ENCODE results near the gene PMPCA.

The PMPCA gene

GRCh38 chr9:136464241-136464640, 53.8 kb downstream of the PMPCA start:
- TF ChIP-seq, protein P1, sequence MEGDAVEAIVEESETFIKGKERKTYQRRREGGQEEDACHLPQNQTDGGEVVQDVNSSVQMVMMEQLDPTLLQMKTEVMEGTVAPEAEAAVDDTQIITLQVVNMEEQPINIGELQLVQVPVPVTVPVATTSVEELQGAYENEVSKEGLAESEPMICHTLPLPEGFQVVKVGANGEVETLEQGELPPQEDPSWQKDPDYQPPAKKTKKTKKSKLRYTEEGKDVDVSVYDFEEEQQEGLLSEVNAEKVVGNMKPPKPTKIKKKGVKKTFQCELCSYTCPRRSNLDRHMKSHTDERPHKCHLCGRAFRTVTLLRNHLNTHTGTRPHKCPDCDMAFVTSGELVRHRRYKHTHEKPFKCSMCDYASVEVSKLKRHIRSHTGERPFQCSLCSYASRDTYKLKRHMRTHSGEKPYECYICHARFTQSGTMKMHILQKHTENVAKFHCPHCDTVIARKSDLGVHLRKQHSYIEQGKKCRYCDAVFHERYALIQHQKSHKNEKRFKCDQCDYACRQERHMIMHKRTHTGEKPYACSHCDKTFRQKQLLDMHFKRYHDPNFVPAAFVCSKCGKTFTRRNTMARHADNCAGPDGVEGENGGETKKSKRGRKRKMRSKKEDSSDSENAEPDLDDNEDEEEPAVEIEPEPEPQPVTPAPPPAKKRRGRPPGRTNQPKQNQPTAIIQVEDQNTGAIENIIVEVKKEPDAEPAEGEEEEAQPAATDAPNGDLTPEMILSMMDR (IDR thresholded peaks at IDR 0.05): no peak

DNA sequence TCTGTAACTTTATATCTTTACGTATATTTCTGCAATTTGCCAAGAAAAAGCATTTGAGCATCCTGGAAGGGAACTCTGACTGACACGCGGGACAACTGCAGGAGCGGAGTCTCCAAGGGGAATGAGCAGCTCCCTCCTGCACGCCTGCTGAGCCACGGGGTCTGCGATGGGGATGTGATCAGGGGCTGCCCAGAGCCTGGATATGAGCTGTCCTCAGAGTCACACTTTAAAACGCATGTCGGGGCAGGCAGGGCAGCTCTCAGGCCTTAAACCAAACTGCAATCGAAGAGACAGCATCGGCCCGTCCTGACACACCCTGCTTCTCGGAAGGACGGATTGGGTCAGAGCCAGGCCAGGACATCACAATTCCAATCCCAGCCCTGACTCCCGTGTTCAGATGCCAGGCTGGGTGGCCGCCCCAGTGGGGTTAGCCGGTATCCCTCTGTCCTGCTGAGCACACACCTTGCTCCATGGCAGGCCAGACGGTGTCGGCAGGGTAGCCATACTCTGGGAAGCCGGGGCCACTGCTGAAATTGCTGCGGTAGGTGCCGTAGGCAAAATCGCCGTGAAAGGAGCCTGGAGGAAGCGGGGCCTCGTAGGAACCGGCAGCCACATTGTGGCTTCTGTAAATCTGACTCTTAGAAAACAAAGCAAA, 55.2 kb downstream of the PMPCA start:
- TF ChIP-seq, protein P1 (IDR thresholded peaks at IDR 0.05): no peak

GRCh38 chr9:136466155-136466541, 55.7 kb downstream of the PMPCA start:
- TF ChIP-seq, protein P1 (IDR thresholded peaks at IDR 0.05): no peak

DNA sequence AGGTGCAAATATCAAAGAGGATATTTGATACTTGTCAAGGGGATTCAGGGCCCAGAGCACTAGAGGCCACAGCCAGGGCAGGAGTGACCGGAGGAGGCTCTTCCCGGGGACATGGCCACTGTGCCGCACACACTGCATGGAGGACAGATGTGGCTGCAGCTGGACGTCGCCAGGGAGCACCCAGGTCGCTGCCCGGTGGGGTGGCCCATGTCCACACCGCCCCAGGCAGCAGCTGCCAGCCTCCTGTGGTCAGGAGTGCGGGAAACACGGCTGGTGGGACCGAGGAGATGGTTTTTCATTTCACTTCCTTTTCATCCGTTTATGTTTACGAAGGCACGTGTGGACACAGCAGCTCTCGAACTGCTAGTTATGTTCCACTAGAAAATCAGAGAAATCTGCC, 57.3 kb downstream of the PMPCA start:
- TF ChIP-seq, protein P1 (IDR thresholded peaks at IDR 0.05): no peak

- TF ChIP-seq, protein P1 (IDR thresholded peaks at IDR 0.05): no peak
Observed at GRCh38 chr9:136470356-136470755, 59.9 kb downstream of the PMPCA start.

DNA sequence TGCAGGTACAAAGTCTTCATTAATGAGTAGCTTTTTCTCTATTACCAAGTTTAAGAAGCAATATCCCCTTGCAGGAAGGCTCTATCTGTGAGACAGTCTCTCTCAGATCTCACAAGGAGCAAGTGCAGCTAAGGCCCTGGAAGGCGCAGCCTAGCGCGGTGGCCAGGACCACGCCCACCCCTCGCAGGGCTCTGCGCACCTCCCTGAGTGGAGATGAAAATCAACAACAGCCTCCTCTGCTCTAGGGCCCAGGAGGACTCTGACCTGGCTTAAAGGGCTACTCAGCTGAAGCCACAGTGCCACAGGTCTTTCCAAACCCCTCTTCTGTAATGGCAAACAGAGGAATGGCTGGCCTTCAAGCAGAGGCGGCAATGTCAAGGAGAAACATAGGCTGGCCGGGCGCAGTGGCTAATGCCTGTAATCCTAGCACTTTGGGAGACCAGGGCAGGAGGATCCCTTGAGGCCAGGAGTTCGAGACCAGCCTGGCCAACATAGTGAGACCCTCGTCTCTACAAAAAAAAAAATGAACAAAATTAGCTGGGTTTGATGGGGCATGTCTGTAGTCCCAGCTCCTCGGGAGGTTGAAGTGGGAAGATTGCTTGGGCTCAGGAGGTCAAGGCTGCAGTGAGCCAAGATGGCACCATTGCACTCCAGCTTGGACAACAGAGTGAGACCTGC, 60.5 kb downstream of the PMPCA start:
- TF ChIP-seq, protein P1 (IDR thresholded peaks at IDR 0.05): no peak

DNA sequence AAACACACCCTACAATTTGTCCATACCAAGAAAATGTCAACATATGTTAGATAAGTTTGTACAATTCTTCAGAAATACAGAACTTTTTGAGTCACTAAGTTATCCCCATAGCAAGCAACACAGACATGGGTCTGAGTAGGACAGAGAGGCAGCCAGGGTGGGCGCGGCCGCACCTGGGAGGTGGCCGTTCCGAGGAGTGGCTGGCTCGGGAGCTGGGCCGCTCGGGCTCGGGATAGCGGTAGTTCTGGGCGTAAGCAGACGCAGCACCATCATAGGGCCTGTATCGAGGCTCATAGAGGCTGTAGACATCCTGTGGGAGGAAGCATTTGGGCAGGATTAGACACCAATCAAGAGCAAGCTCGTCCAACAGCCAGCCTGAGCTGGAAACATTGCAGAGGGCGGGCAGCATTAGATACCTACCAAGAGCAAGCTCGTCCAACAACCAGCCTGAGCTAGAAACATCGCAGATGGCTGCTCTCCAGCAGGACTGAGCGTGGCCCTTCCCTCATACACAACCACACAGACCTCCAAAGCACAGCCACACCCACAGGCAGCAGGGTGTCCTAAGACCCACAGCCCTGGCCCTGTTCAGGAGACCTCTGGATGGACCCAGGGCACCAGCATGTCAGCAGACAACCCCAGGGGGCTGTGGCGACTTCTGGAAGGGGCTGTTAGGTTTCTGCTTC, 61.5 kb downstream of the PMPCA start:
- TF ChIP-seq, protein P1 (IDR thresholded peaks at IDR 0.05): no peak
